ENCODE measurements around the gene GET3.

Gene GET3

GRCh38 chr19:12698138-12698537, 39.2 kb upstream of the GET3 start:
- Histone ChIP-seq H3K9me3 (replicated peaks; ENCODE audit: insufficient read depth, low read length) (no peaks in the 10 kb centered on the region), H4K20me1 (ENCODE audit: insufficient read depth, low read length) (no peaks in the 10 kb centered on the region), H3K79me2 (ENCODE audit: low read length) (peaks cover 7% of the 10 kb centered on the region; the same call in 1 of the 2 replicates), H3K4me3 (ENCODE audit: low read length) (no peak overlapping the region), H3K27me3 (replicated peaks; ENCODE audit: insufficient read depth, low read length) (no peaks in the 10 kb centered on the region), H3K27ac (ENCODE audit: low read length) (no peak overlapping the region), H3K4me2 (ENCODE audit: low read depth, low read length) (no peak overlapping the region), H2AFZ (ENCODE audit: low read length) (no peak overlapping the region), H3K9ac (ENCODE audit: low read length) (no peak overlapping the region), H3K36me3 (replicated peaks; ENCODE audit: insufficient read depth, low read length) (peaks cover 7% of the 10 kb centered on the region), H3K4me1 (ENCODE audit: low read length) (peaks cover 8% of the 10 kb centered on the region; the same call in 1 of the 2 replicates), H3F3A (ENCODE audit: insufficient read depth, low read length) (peaks cover 17% of the 10 kb centered on the region), H3K9me2 (replicated peaks; ENCODE audit: insufficient read depth, low read length) (no peaks in the 10 kb centered on the region)
- DNase-seq = no peak
- no peak for TF ChIP-seq EZH2 (optimal IDR thresholded peaks at IDR 0.05; ENCODE audit: low read depth, low read length)
- TF ChIP-seq EZH2phosphoT487 (IDR thresholded peaks at IDR 0.05; ENCODE audit: low read length) = no peak
- no peak for TF ChIP-seq CTCF (IDR thresholded peaks at IDR 0.05; ENCODE audit: low read length)

GRCh38 chr19:12701596-12702282, 35.6 kb upstream of the GET3 start:
- H3K9me3 ChIP-seq (replicated peaks; ENCODE audit: insufficient read depth, low read length) = no peaks in the 10 kb centered on the region
- H3K4me2 ChIP-seq (ENCODE audit: low read depth, low read length) = no peak overlapping the region
- no peak overlapping the region for H3K4me3 ChIP-seq (ENCODE audit: low read length)
- no peak overlapping the region for H3K9ac ChIP-seq (ENCODE audit: low read length)
- no peaks in the 10 kb centered on the region for H3K9me2 ChIP-seq (replicated peaks; ENCODE audit: insufficient read depth, low read length)
- no peak overlapping the region for H3K27ac ChIP-seq (ENCODE audit: low read length)
- peaks cover 14% of the 10 kb centered on the region for H3F3A ChIP-seq (ENCODE audit: insufficient read depth, low read length)
- TF ChIP-seq CTCF (IDR thresholded peaks at IDR 0.05; ENCODE audit: low read length) (no peak), EZH2phosphoT487 (IDR thresholded peaks at IDR 0.05; ENCODE audit: low read length) (no peak), EZH2 (optimal IDR thresholded peaks at IDR 0.05; ENCODE audit: low read depth, low read length) (no peak)
- H3K36me3 ChIP-seq (replicated peaks; ENCODE audit: insufficient read depth, low read length) = peaks cover 14% of the 10 kb centered on the region
- no peak overlapping the region for H2AFZ ChIP-seq (ENCODE audit: low read length)
- no peak for DNase-seq
- no peaks in the 10 kb centered on the region for H3K4me1 ChIP-seq (ENCODE audit: low read length)
- no peaks in the 10 kb centered on the region for H3K27me3 ChIP-seq (replicated peaks; ENCODE audit: insufficient read depth, low read length)
- H4K20me1 ChIP-seq (ENCODE audit: insufficient read depth, low read length) = no peaks in the 10 kb centered on the region
- H3K79me2 ChIP-seq (ENCODE audit: low read length) = no peaks in the 10 kb centered on the region

GRCh38 chr19:12703046-12703445, 34.3 kb upstream of the GET3 start:
- Histone ChIP-seq H3K27ac (ENCODE audit: low read length) (no peak overlapping the region), H3K27me3 (replicated peaks; ENCODE audit: insufficient read depth, low read length) (no peaks in the 10 kb centered on the region), H3K4me1 (ENCODE audit: low read length) (no peaks in the 10 kb centered on the region), H3K9ac (ENCODE audit: low read length) (no peak overlapping the region), H3K79me2 (ENCODE audit: low read length) (no peaks in the 10 kb centered on the region), H3K9me3 (replicated peaks; ENCODE audit: insufficient read depth, low read length) (no peaks in the 10 kb centered on the region), H4K20me1 (ENCODE audit: insufficient read depth, low read length) (no peaks in the 10 kb centered on the region), H3K4me3 (ENCODE audit: low read length) (no peak overlapping the region), H3K9me2 (replicated peaks; ENCODE audit: insufficient read depth, low read length) (no peaks in the 10 kb centered on the region), H2AFZ (ENCODE audit: low read length) (no peak overlapping the region), H3F3A (ENCODE audit: insufficient read depth, low read length) (peaks cover 2% of the 10 kb centered on the region; the same call in 1 of the 2 replicates), H3K4me2 (ENCODE audit: low read depth, low read length) (no peak overlapping the region), H3K36me3 (replicated peaks; ENCODE audit: insufficient read depth, low read length) (peaks cover 14% of the 10 kb centered on the region)
- DNase-seq = no peak
- TF ChIP-seq CTCF (IDR thresholded peaks at IDR 0.05; ENCODE audit: low read length) = no peak
- no peak for TF ChIP-seq EZH2phosphoT487 (IDR thresholded peaks at IDR 0.05; ENCODE audit: low read length)
- no peak for TF ChIP-seq EZH2 (optimal IDR thresholded peaks at IDR 0.05; ENCODE audit: low read depth, low read length)

All from MM.1S (cell line).